Panc1 (cell line): ENCODE measurements around the gene ENHO. TPM values are rescaled to one million over a fixed set of nuclear protein-coding genes. Genes with fewer than 3 reads are reported as not detected.

Source experiments
- ATAC-seq: fragments of 200-7000 bp; cut with Tn5 transposase; 2 replicates; pipeline ENCODE4 v1.9.1; 2020; ENCODE audit warnings: mild to moderate bottlenecking, moderate library complexity
- BruUV-seq: library from RNA; stranded (reverse); fragments of 400-500 nt; replicated peaks from 2 replicates; lab custom pipeline; 2021; lab: Mats Ljungman, UMichigan
- CTCF ChIA-PET: fragments of 300-600 bp; sonication (Branson Sonifier 250); formaldehyde crosslinking; loops from one replicate; lab custom pipeline; 2022; ENCODE audit warnings: antibody characterized with exemption; lab: Charles Lee
- POLR2A ChIA-PET: fragments of 300-600 bp; sonication (Branson Sonifier 250); formaldehyde crosslinking; loops from one replicate; lab custom pipeline; 2022; ENCODE audit warnings: antibody characterized with exemption; lab: Charles Lee
- DNase-seq: peaks from one replicate; pipeline ENCODE4 v3.0.0-alpha.2; 2010; ENCODE audit warnings: low read depth, low spot score
- H3K27ac ChIP-seq: 2 replicates; pipeline ENCODE4 v1.5.1; 2011; ENCODE audit warnings: mild to moderate bottlenecking, low read length, inconsistent platforms
- H3K27me3 ChIP-seq: fragments of 200-500 bp; sonication (Bioruptor generic); 2 replicates; pipeline ENCODE4 v1.6.0; 2014; ENCODE audit warnings: low read length, inconsistent platforms; ENCODE audit not compliant: control insufficient read depth, insufficient read depth
- H3K36me3 ChIP-seq: fragments of 200-500 bp; sonication (Bioruptor generic); 2 replicates; pipeline ENCODE4 v1.5.1; 2014; ENCODE audit warnings: inconsistent platforms, mild to moderate bottlenecking, low read length, moderate library complexity; ENCODE audit not compliant: control insufficient read depth, insufficient read depth
- H3K4me1 ChIP-seq: 2 replicates; pipeline ENCODE4 v1.5.1; 2011; ENCODE audit warnings: inconsistent platforms, mild to moderate bottlenecking, low read length, moderate library complexity; ENCODE audit not compliant: control insufficient read depth, insufficient read depth
- H3K4me3 ChIP-seq, 2 experiments: 2 replicates each; pipeline ENCODE4 v1.5.1; 2011 to 2012; ENCODE audit warnings: low read depth in 2 of 2, low read length in 2 of 2, mild to moderate bottlenecking in 2 of 2, inconsistent platforms in 1 of 2, moderate library complexity in 1 of 2
- H3K9me3 ChIP-seq: fragments of 200-500 bp; sonication (Bioruptor generic); 2 replicates; pipeline ENCODE4 v1.5.1; 2014; ENCODE audit warnings: low read depth, mild to moderate bottlenecking, inconsistent platforms, low read length, moderate library complexity; ENCODE audit not compliant: control insufficient read depth, insufficient read depth
- CTCF ChIP-seq: fragments of 450-650 bp; IDR thresholded peaks from 2 replicates; pipeline ENCODE4 v1.5.1; 2017; ENCODE audit warnings: mild to moderate bottlenecking
- POLR2AphosphoS5 ChIP-seq: IDR thresholded peaks from 2 replicates; pipeline ENCODE4 v1.6.1; 2012; ENCODE audit warnings: mild to moderate bottlenecking, low read depth, low read length, moderate library complexity
- SIN3A ChIP-seq: IDR thresholded peaks from 2 replicates; pipeline ENCODE4 v1.6.1; 2012; ENCODE audit warnings: low read depth, mild to moderate bottlenecking, low read length, moderate library complexity, borderline replicate concordance; ENCODE audit not compliant: insufficient read depth
- TCF7L2 ChIP-seq: IDR thresholded peaks from 2 replicates; pipeline ENCODE4 v1.6.1; 2011; ENCODE audit warnings: mild to moderate bottlenecking, low read depth, low read length, inconsistent platforms
- in situ Hi-C: cut with HindIII; loops from 2 replicates; pipeline ENCODE4 v1.10.0; 2016; ENCODE audit warnings: low sequenced_read_pairs, low pct_unique_long_range_greater_than_20kb
- intact Hi-C: fragments of 100-400 bp; cut with micrococcal nuclease; formaldehyde crosslinking; loops from one replicate; pipeline ENCODE4 v1.10.0; 2022; ENCODE audit not compliant: unreplicated experiment
- total RNA-seq: library from RNA; stranded (reverse); gene quantifications from one replicate; pipeline ENCODE4 v1.2.1, GENCODE V29; 2021; ENCODE audit not compliant: unreplicated experiment
- TF ChIP-seq, protein P1 (sequence below), 2 experiments: IDR thresholded peaks; 2 replicates each; pipeline ENCODE4 v1.6.1; 2011 to 2012; ENCODE audit warnings: low read depth in 2 of 2, control low read depth in 1 of 2, low read length in 1 of 2, mild to moderate bottlenecking in 1 of 2, moderate library complexity in 1 of 2; ENCODE audit not compliant: insufficient read depth in 1 of 2

Gene ENHO
- total RNA-seq, 1 experiment from 2014 or later, result 7.2 TPM

DNA sequence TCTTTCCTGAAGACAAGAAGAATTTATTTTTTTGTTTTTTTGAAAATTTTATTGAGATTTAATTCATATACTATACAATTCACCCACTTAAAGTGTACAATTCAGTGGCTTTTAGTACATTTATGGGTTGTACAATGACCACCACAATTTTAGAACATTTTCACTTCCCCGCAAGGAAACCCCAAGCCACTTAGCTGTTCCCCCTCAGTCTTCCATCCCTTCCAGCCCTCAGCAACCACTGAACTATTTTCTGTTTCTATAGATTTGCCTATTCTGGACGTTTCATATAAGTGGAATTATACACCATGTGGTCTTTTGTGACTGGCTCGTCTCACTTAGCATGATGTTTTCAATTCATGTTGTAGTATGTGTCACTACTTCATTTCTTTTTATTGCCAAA lies 36.2 kb downstream of the ENHO start:
- ChIA-PET CTCF (no interaction called here), POLR2A (no interaction called here)
- in situ Hi-C loops, result no loop called here
- H3K4me3 ChIP-seq, result no peak overlapping the region
- no TSS peak for BruUV-seq
- TF ChIP-seq CTCF (no peak), SIN3A (no peak)
- DNase-seq (no peak), ATAC-seq (no peak)
- H3K36me3 ChIP-seq, result no peaks in the 10 kb centered on the region
- H3K9me3 ChIP-seq, result no peaks in the 10 kb centered on the region
- intact Hi-C loops, result no loop called here
- H3K27me3 ChIP-seq, result no peaks in the 10 kb centered on the region; the same call in 1 of the 2 replicates
- no peaks in the 10 kb centered on the region for H3K4me1 ChIP-seq
- no peak overlapping the region for H3K27ac ChIP-seq

- Histone ChIP-seq H3K36me3 (no peaks in the 10 kb centered on the region), H3K27me3 (no peaks in the 10 kb centered on the region; the same call in 1 of the 2 replicates), H3K27ac (no peak overlapping the region), H3K9me3 (no peaks in the 10 kb centered on the region), H3K4me3 (no peak overlapping the region), H3K4me1 (no peaks in the 10 kb centered on the region)
- BruUV-seq, result no TSS peak
- intact Hi-C loops (loop anchor here (2.0 kb wide), 1 partner anchor 21 kb away; no protein-coding TSS in a partner anchor), in situ Hi-C loops (no loop called here)
- DNase-seq (no peak), ATAC-seq (no peak)
- ChIA-PET CTCF (no interaction called here), POLR2A (no interaction called here)
- TF ChIP-seq, protein P1, sequence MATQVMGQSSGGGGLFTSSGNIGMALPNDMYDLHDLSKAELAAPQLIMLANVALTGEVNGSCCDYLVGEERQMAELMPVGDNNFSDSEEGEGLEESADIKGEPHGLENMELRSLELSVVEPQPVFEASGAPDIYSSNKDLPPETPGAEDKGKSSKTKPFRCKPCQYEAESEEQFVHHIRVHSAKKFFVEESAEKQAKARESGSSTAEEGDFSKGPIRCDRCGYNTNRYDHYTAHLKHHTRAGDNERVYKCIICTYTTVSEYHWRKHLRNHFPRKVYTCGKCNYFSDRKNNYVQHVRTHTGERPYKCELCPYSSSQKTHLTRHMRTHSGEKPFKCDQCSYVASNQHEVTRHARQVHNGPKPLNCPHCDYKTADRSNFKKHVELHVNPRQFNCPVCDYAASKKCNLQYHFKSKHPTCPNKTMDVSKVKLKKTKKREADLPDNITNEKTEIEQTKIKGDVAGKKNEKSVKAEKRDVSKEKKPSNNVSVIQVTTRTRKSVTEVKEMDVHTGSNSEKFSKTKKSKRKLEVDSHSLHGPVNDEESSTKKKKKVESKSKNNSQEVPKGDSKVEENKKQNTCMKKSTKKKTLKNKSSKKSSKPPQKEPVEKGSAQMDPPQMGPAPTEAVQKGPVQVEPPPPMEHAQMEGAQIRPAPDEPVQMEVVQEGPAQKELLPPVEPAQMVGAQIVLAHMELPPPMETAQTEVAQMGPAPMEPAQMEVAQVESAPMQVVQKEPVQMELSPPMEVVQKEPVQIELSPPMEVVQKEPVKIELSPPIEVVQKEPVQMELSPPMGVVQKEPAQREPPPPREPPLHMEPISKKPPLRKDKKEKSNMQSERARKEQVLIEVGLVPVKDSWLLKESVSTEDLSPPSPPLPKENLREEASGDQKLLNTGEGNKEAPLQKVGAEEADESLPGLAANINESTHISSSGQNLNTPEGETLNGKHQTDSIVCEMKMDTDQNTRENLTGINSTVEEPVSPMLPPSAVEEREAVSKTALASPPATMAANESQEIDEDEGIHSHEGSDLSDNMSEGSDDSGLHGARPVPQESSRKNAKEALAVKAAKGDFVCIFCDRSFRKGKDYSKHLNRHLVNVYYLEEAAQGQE (IDR thresholded peaks at IDR 0.05; ENCODE audit: insufficient read depth in 1 of 2, low read depth in 2 of 2, low read length in 1 of 2), result no peak
- TF ChIP-seq POLR2AphosphoS5, result no peak
- TF ChIP-seq CTCF, result no peak
- TF ChIP-seq TCF7L2, result no peak
- TF ChIP-seq SIN3A, result no peak
Observed at GRCh38 chr9:34485822-34486221, 37.0 kb downstream of the ENHO start.
